HL-60 (cell line): ENCODE results near the gene EIF4G1.

Source experiments
- DNase-seq, 2 experiments: peaks; one replicate each; pipeline ENCODE4 v3.0.0-alpha.2; 2010 to 2020; ENCODE audit warnings: low read depth in 1 of 2, low spot score in 1 of 2
- H3K27ac ChIP-seq: fragments of 250-450 bp; sonication (Bioruptor Pico); replicated peaks from 2 replicates; pipeline ENCODE4 v1.5.1; 2020; ENCODE audit warnings: mild to moderate bottlenecking, moderate library complexity
- H3K27me3 ChIP-seq: fragments of 250-450 bp; sonication (Bioruptor Pico); 2 replicates; pipeline ENCODE4 v1.5.1; 2021; ENCODE audit warnings: mild to moderate bottlenecking, moderate library complexity; ENCODE audit not compliant: insufficient read depth, poor library complexity, severe bottlenecking
- H3K4me3 ChIP-seq: replicated peaks from 2 replicates; pipeline ENCODE4 v1.5.1; 2011; ENCODE audit warnings: mild to moderate bottlenecking, control low read depth, low read length; ENCODE audit not compliant: insufficient read depth
- GABPA ChIP-seq: IDR thresholded peaks from 2 replicates; pipeline ENCODE4 v1.6.1; 2012; ENCODE audit warnings: low read depth
- POLR2AphosphoS5 ChIP-seq: IDR thresholded peaks from 2 replicates; pipeline ENCODE4 v1.6.1; 2012; ENCODE audit warnings: low read depth
- SPI1 ChIP-seq: IDR thresholded peaks from 2 replicates; pipeline ENCODE4 v1.6.1; 2012; ENCODE audit warnings: low read depth, mild to moderate bottlenecking, borderline replicate concordance
- TF ChIP-seq, protein P1 (sequence below): IDR thresholded peaks from 2 replicates; pipeline ENCODE4 v1.6.1; 2012; ENCODE audit warnings: low read depth; ENCODE audit not compliant: insufficient replicate concordance
- TF ChIP-seq, protein P2 (sequence below): IDR thresholded peaks from one replicate; pipeline ENCODE4 v1.5.1; 2011; ENCODE audit warnings: low read length, control low read depth, inconsistent platforms; ENCODE audit not compliant: insufficient read depth

EIF4G1 gene

DNA sequence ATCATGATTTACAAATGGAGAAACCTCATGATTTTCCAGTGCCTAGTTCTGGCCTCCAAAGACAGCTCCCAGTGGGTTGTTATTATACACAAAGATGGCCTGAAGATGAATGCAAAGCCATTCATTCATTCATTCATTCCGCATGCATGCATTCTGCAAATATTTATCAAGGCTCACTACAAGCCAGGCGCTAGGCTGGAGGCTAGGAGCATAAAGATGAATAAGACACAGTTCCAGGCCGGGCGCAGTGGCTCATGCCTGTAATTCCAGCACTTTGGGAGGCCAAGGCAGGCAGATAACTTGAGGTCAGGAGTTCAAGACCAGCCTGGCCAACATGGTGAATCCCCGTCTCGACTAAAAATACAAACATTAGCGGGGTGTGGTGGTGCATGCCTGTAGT, 17.8 kb upstream of the EIF4G1 start:
- Histone ChIP-seq H3K27ac (no peak overlapping the region), H3K4me3 (no peak overlapping the region), H3K27me3 (no peaks in the 10 kb centered on the region)
- no peak for DNase-seq
- TF ChIP-seq GABPA (no peak), POLR2AphosphoS5 (no peak), SPI1 (no peak)
- TF ChIP-seq, protein P1, sequence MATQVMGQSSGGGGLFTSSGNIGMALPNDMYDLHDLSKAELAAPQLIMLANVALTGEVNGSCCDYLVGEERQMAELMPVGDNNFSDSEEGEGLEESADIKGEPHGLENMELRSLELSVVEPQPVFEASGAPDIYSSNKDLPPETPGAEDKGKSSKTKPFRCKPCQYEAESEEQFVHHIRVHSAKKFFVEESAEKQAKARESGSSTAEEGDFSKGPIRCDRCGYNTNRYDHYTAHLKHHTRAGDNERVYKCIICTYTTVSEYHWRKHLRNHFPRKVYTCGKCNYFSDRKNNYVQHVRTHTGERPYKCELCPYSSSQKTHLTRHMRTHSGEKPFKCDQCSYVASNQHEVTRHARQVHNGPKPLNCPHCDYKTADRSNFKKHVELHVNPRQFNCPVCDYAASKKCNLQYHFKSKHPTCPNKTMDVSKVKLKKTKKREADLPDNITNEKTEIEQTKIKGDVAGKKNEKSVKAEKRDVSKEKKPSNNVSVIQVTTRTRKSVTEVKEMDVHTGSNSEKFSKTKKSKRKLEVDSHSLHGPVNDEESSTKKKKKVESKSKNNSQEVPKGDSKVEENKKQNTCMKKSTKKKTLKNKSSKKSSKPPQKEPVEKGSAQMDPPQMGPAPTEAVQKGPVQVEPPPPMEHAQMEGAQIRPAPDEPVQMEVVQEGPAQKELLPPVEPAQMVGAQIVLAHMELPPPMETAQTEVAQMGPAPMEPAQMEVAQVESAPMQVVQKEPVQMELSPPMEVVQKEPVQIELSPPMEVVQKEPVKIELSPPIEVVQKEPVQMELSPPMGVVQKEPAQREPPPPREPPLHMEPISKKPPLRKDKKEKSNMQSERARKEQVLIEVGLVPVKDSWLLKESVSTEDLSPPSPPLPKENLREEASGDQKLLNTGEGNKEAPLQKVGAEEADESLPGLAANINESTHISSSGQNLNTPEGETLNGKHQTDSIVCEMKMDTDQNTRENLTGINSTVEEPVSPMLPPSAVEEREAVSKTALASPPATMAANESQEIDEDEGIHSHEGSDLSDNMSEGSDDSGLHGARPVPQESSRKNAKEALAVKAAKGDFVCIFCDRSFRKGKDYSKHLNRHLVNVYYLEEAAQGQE = no peak
- TF ChIP-seq, protein P2, sequence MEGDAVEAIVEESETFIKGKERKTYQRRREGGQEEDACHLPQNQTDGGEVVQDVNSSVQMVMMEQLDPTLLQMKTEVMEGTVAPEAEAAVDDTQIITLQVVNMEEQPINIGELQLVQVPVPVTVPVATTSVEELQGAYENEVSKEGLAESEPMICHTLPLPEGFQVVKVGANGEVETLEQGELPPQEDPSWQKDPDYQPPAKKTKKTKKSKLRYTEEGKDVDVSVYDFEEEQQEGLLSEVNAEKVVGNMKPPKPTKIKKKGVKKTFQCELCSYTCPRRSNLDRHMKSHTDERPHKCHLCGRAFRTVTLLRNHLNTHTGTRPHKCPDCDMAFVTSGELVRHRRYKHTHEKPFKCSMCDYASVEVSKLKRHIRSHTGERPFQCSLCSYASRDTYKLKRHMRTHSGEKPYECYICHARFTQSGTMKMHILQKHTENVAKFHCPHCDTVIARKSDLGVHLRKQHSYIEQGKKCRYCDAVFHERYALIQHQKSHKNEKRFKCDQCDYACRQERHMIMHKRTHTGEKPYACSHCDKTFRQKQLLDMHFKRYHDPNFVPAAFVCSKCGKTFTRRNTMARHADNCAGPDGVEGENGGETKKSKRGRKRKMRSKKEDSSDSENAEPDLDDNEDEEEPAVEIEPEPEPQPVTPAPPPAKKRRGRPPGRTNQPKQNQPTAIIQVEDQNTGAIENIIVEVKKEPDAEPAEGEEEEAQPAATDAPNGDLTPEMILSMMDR = no peak

DNA sequence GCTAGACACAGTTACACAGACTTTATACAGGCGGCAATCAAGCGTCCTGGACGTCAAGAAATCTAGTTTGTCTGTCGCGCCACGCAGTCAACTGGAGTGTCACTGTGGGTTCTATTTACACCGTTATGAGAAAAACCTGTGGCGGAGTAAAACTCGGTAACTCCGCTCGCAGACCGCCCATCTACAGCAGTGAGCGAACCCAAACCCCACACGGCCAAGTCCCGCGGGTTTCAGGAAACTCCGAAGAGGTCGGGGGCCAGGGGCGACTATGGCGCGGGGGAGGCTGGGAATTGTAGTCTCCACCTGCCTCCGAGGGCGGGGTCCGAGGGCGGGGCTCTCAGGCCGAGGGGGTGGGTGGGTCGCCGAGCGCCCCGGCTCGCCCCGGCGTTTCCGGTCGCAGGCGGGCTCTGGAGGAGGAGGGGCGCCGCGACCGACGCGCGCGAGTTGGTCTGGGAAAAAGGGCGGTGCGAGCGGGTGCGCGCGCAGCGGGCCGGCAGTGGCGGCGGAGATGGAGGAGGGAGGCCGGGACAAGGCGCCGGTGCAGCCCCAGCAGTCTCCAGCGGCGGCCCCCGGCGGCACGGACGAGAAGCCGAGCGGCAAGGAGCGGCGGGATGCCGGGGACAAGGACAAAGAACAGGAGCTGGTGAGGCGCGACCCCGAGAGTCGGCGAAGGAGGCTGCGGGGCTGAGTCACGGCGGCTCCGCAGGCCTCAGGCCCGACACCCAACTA, 15.5 kb upstream of the EIF4G1 start, which contains the start of gene PSMD2:
Gene PSMD2 (plus strand): TSS at position 483 of the 729 bp plus-strand sequence. CDS start 26 bp downstream, at position 509.
- DNase-seq = peak; percentile 87 to 98
- H3K4me3 ChIP-seq = peak within 1 kb of the TSS; percentile 95
- no peaks in the 10 kb centered on the region for H3K27me3 ChIP-seq
- TF ChIP-seq, protein P2 = no peak
- TF ChIP-seq SPI1 (no peak), GABPA (no peak), POLR2AphosphoS5 (peak; percentile 50; the same call in 1 of the 2 replicates)
- TF ChIP-seq, protein P1 = peak; percentile 19
- H3K27ac ChIP-seq = peak within 1 kb of the TSS; percentile 74

DNA sequence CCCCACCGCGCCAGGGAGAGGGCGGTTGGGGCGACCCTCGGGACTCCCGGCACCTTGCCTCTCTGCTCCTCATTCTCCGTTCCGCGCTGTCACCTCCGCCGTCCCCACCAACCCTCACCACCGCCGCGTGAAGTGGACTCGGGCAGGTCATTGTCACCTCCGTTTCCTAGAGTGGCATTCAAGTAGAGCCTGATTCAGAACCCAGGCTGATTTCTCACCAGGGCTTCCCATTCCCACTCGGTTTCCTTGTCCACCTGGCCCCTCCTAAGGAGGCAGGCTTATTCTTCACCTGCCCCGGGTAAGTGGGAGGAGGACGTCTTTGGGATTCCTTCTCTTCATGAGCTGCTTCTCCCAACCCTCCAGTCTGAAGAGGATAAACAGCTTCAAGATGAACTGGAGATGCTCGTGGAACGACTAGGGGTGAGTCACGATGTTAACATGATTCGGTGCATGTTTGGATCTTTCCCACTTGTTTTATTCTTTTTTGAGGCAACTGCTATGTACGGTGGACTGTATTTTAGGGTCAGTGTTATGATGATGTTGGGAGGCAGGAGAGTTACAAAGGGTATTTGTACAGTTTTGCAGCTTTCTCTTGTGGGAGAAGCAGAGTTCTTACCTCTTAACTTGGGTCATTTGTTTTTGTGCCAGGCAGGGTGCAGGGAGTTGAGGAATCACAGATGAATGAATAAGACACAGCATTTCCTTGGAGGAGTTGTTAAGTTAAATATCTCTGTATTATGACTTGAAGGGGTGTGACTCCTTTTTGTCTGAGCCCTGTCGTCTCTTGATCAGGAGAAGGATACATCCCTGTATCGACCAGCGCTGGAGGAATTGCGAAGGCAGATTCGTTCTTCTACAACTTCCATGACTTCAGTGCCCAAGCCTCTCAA, 14.7 kb upstream of the EIF4G1 start:
- H3K27me3 ChIP-seq = no peaks in the 10 kb centered on the region
- H3K27ac ChIP-seq = peak overlapping the region; percentile 74
- H3K4me3 ChIP-seq = peak overlapping the region; percentile 95
- no peak for TF ChIP-seq GABPA
- TF ChIP-seq SPI1 = no peak
- no peak for TF ChIP-seq POLR2AphosphoS5
- TF ChIP-seq, protein P2 = no peak
- TF ChIP-seq, protein P1 = no peak
- no peak for DNase-seq
